Activated naive CD8-positive, alpha-beta T cell treated with anti-CD3 and anti-CD28 coated beads, Interleukin-2, amount 10 ng/mL, durations not matched to agents 7 days and 5 days (primary cell): ENCODE measurements around the gene GFER. TPM values are rescaled to one million over a fixed set of nuclear protein-coding genes. Genes with fewer than 3 reads are reported as not detected.
A peak's percentile ranks its signal among the peaks of the same experiment; 100 is the strongest.

ENCODE experiments used
- ATAC-seq: fragments of 150-1000 bp; cut with Tn5 transposase; one replicate; pipeline ENCODE4 v1.10.0; 2021; ENCODE audit warnings: low read depth, moderate library complexity
- POLR2A ChIA-PET: fragments of 350-600 bp; sonication (Branson Sonifier 250); formaldehyde crosslinking; loops from one replicate; lab custom pipeline; 2021; ENCODE audit warnings: antibody characterized with exemption; lab: Charles Lee
- DNase-seq: peaks from one replicate; pipeline ENCODE4 v3.0.0; 2021
- H3K27ac Mint-ChIP-seq: one replicate; pipeline ENCODE4 v1.8.0; 2022; ENCODE audit warnings: mild to moderate bottlenecking, mixed read lengths
- H3K27me3 Mint-ChIP-seq: one replicate; pipeline ENCODE4 v1.8.0; 2022; ENCODE audit warnings: mild to moderate bottlenecking, moderate library complexity, mixed read lengths
- H3K36me3 Mint-ChIP-seq: one replicate; pipeline ENCODE4 v1.8.0; 2021; ENCODE audit warnings: mild to moderate bottlenecking, mixed read lengths
- H3K4me1 Mint-ChIP-seq: one replicate; pipeline ENCODE4 v1.8.0; 2021; ENCODE audit warnings: mixed read lengths
- H3K4me3 Mint-ChIP-seq: one replicate; pipeline ENCODE4 v1.8.0; 2022; ENCODE audit warnings: mild to moderate bottlenecking, moderate library complexity, mixed read lengths
- H3K9me3 Mint-ChIP-seq: one replicate; pipeline ENCODE4 v1.8.0; 2021; ENCODE audit warnings: mixed read lengths
- total RNA-seq, 2 experiments: library from RNA; stranded (reverse); gene quantifications; one replicate each; pipeline ENCODE4 v1.2.3, GENCODE V29; 2021

The GFER gene
- total RNA-seq, 2 experiments from 2014 or later = 28.8 to 31.9 TPM

DNA sequence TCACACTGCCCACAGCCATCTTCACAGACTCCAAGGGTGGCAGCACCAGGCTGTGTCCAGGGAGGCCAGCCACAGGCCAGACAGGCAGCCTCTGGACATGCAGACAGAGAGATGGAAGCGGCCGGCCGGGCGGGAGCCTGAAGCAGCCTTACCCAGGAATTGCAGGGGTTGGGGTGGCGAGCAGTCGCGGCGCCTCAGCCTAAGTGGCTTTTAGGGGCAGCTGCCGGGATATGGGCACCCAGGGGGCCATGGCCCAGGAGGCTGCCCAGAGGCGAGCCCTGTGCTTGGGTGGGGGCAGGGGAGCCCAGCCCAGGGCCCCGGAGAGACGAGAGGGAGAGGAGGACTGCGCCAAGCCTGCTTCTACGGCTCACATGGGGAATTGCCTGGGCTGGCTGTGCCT lies 41.3 kb downstream of the GFER start:
- peaks cover 34% of the 10 kb centered on the region for H3K27me3 Mint-ChIP-seq
- H3K4me3 Mint-ChIP-seq = peak overlapping the region; percentile 45
- H3K9me3 Mint-ChIP-seq = no peaks in the 10 kb centered on the region
- H3K36me3 Mint-ChIP-seq = no peaks in the 10 kb centered on the region
- no peak overlapping the region for H3K27ac Mint-ChIP-seq
- peaks cover 16% of the 10 kb centered on the region for H3K4me1 Mint-ChIP-seq
- POLR2A ChIA-PET = interaction anchor here (3.0 kb wide), 1 partner anchor 130 kb away, joined by 13 read pairs; the partner anchor contains the start of gene TRAF7
- DNase-seq (no peak), ATAC-seq (no peak)

DNA sequence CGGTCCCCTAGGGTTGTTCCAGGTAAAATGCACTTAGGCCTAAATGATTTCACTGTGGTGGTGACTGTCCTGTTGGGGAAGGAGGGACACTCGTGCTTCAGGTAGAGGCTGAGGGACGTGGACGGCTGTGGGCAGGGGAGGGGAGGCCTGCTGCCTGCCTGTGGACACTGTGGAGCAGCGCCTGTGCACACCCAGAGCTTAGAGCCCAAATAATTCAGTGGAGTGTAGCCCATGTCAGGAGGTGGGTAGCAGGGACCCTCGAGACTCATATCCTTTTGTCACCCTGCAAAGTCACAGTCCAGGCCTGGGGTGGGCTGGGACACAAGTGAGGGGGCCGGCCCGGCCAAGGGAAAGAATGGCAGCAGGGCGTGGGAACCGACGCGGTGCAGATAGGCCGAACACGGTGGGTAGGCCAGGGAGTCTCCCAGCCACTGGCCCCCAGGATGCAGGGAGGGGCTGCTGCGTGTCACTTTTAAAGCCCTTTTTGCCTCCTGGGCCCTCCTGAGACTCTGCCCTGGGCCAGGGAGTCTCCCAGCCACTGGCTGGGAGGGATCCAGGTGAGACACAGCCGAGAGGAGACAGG lies 42.0 kb downstream of the GFER start:
- peaks cover 27% of the 10 kb centered on the region for H3K27me3 Mint-ChIP-seq
- no peaks in the 10 kb centered on the region for H3K36me3 Mint-ChIP-seq
- ATAC-seq = no peak
- peaks cover 15% of the 10 kb centered on the region for H3K4me1 Mint-ChIP-seq
- H3K4me3 Mint-ChIP-seq = peak overlapping the region; percentile 45
- POLR2A ChIA-PET = interaction anchor here (1.3 to 3.0 kb wide), 2 partner anchors 17 to 129 kb away, joined by 3 to 13 read pairs; partner anchors contain the start of genes TRAF7 and ZNF598
- H3K9me3 Mint-ChIP-seq = no peaks in the 10 kb centered on the region
- no peak overlapping the region for H3K27ac Mint-ChIP-seq
- no peak for DNase-seq

- Mint-ChIP-seq H3K4me1 (peaks cover 15% of the 10 kb centered on the region), H3K27me3 (peaks cover 21% of the 10 kb centered on the region), H3K27ac (no peak within 1 kb of the TSS), H3K4me3 (peak within 1 kb of the TSS; percentile 47), H3K36me3 (no peaks in the 10 kb centered on the region), H3K9me3 (no peaks in the 10 kb centered on the region)
- POLR2A ChIA-PET = interaction anchor here (1.0 to 3.0 kb wide), 4 partner anchors 17 to 128 kb away, joined by 3 to 13 read pairs (median 4); partner anchors contain the start of genes NTHL1, TRAF7, TSC2 and ZNF598
- peak; percentile 66 for DNase-seq
- ATAC-seq = peak; percentile 15
Measured at GRCh38 chr16:2026461-2027023, 42.5 kb downstream of the GFER start, which contains the start of gene NHERF2. Gene NHERF2 (plus strand): TSS chr16:2026902. CDS start chr16:2027006, 104 bp downstream.

DNA sequence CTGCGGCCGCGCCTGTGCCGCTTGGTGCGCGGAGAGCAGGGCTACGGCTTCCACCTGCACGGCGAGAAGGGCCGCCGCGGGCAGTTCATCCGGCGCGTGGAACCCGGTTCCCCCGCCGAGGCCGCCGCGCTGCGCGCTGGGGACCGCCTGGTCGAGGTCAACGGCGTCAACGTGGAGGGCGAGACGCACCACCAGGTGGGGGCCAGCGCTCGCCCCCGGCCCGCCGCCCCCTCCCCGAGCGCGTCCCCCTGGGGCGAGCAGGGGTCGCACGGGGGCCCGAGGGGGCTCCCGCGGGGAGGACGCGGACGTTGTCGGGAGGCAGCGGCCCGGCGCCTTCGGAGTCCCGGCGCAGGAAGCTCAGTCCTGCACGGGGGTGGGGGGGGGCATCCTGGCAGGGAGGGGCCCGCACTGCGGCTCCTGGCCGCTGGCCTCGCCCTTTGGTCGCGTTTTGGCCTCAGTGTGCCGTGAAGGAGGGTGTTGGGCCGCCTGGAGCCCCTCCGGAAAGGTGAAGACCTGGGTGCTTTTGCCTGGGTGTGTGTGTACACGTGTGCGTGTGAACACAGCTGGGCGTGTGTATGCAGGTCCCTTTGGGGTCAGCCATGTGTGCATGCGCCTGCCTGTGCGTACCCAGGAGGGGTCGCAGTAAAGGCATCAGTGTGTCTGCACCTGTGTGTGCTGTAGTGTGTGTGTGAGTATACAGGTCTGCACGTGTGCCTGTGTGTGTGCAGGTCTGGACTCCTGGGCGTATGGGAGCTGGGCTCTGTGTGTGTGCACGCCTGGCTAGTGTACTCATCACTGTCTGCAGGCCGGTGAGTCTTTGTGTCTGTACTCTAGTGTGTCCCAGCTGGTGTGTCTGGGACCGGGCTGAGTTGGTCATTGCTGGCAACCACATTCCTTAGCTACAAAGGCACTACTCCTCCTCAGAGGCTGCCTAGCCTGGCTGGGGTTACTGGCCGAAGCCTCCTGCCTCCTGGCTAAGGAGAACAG lies 43.3 kb downstream of the GFER start:
- H3K4me3 Mint-ChIP-seq = peak overlapping the region; percentile 47
- DNase-seq (peak; percentile 60), ATAC-seq (peak; percentile 21)
- peaks cover 15% of the 10 kb centered on the region for H3K4me1 Mint-ChIP-seq
- H3K36me3 Mint-ChIP-seq = no peaks in the 10 kb centered on the region
- no peak overlapping the region for H3K27ac Mint-ChIP-seq
- POLR2A ChIA-PET = interaction anchor here (0.8 to 1.3 kb wide), 4 partner anchors 18 to 128 kb away, joined by 3 to 4 read pairs (median 4); partner anchors contain the start of genes NTHL1, TRAF7, TSC2 and ZNF598
- H3K9me3 Mint-ChIP-seq = no peaks in the 10 kb centered on the region
- peaks cover 14% of the 10 kb centered on the region for H3K27me3 Mint-ChIP-seq

GRCh38 chr16:2028146-2028545 lies 44.2 kb downstream of the GFER start:
- no peaks in the 10 kb centered on the region for H3K36me3 Mint-ChIP-seq
- H3K4me3 Mint-ChIP-seq = no peak overlapping the region
- no peak for ATAC-seq
- no peaks in the 10 kb centered on the region for H3K9me3 Mint-ChIP-seq
- peaks cover 11% of the 10 kb centered on the region for H3K27me3 Mint-ChIP-seq
- H3K27ac Mint-ChIP-seq = no peak overlapping the region
- H3K4me1 Mint-ChIP-seq = peaks cover 8% of the 10 kb centered on the region
- DNase-seq = no peak
- POLR2A ChIA-PET = interaction anchor here (0.8 kb wide), 1 partner anchor 127 kb away, joined by 3 read pairs; the partner anchor contains the start of gene TRAF7

- DNase-seq = no peak
Measured at GRCh38 chr16:2028620-2029220, 44.7 kb downstream of the GFER start.

DNA sequence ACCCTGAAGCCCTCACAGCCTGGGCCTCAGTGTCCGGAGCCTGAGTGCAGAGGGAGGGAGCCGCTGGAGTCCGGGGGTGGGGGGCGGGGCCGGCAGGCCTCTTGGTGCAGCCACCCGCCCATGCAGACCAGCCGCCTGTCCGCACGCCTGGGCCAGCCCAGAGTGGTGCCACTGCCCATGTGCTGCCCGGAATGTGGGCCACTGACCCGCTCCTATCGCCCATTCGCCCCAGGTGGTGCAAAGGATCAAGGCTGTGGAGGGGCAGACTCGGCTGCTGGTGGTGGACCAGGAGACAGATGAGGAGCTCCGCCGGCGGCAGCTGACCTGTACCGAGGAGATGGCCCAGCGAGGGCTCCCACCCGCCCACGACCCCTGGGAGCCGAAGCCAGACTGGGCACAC lies 45.4 kb downstream of the GFER start:
- H3K27me3 Mint-ChIP-seq = peaks cover 11% of the 10 kb centered on the region
- ATAC-seq = no peak
- H3K4me1 Mint-ChIP-seq = peaks cover 3% of the 10 kb centered on the region
- no peaks in the 10 kb centered on the region for H3K9me3 Mint-ChIP-seq
- no peak overlapping the region for H3K27ac Mint-ChIP-seq
- no peaks in the 10 kb centered on the region for H3K36me3 Mint-ChIP-seq
- no peak for DNase-seq
- no peak overlapping the region for H3K4me3 Mint-ChIP-seq
- POLR2A ChIA-PET = no interaction called here

More at GRCh38 chr16:2028620-2029220, 44.7 kb downstream of the GFER start:
- POLR2A ChIA-PET = interaction anchor here (0.8 kb wide), 1 partner anchor 127 kb away, joined by 3 read pairs; the partner anchor contains the start of gene TRAF7
- Mint-ChIP-seq H3K4me3 (no peak overlapping the region), H3K27me3 (peaks cover 11% of the 10 kb centered on the region), H3K9me3 (no peaks in the 10 kb centered on the region), H3K27ac (no peak overlapping the region), H3K36me3 (no peaks in the 10 kb centered on the region), H3K4me1 (peaks cover 7% of the 10 kb centered on the region)
- no peak for ATAC-seq

- H3K36me3 Mint-ChIP-seq = no peaks in the 10 kb centered on the region
- no peak for ATAC-seq
- no peaks in the 10 kb centered on the region for H3K9me3 Mint-ChIP-seq
- peaks cover 8% of the 10 kb centered on the region for H3K27me3 Mint-ChIP-seq
- POLR2A ChIA-PET = no interaction called here
- DNase-seq = no peak
- no peak overlapping the region for H3K4me3 Mint-ChIP-seq
- peaks cover 3% of the 10 kb centered on the region for H3K4me1 Mint-ChIP-seq
- H3K27ac Mint-ChIP-seq = no peak overlapping the region
Measured at GRCh38 chr16:2030036-2030435, 46.0 kb downstream of the GFER start.

DNA sequence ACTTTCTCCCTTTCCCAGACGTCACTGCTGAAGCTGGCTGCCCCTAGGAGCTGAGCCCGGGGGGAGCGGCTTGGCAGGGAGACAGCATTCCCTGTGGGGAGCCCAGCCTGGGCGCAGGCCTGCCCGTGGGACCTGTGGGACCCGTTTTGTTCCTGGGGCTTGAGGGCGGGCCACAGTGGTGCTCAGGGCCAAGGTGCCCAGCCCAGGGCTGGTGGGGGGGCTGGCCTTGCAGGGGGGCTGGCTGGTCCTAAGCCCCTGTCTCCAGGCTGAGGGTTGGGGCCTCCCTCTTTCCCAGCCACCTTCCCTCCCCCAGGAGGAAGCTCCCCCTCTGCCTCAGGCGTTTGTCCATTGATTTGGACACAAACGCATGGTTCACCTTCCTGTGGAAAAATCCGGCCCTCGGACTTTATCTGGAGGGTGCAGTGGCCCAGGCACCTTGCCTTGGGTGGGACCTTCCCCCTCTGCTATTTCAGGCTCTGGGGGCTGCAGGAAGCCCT lies 47.1 kb downstream of the GFER start:
- Mint-ChIP-seq H3K27ac (no peak overlapping the region), H3K9me3 (no peaks in the 10 kb centered on the region), H3K4me3 (no peak overlapping the region), H3K36me3 (no peaks in the 10 kb centered on the region), H3K4me1 (peaks cover 3% of the 10 kb centered on the region), H3K27me3 (peaks cover 4% of the 10 kb centered on the region)
- POLR2A ChIA-PET = interaction anchor here (1.3 kb wide), 1 partner anchor 124 kb away, joined by 4 read pairs; the partner anchor contains the start of gene TRAF7
- ATAC-seq = no peak
- peak; percentile 25 for DNase-seq

- Mint-ChIP-seq H3K9me3 (no peaks in the 10 kb centered on the region), H3K4me3 (no peak overlapping the region), H3K4me1 (peaks cover 3% of the 10 kb centered on the region), H3K27me3 (peaks cover 4% of the 10 kb centered on the region), H3K27ac (no peak overlapping the region), H3K36me3 (no peaks in the 10 kb centered on the region)
- peak; percentile 39 for DNase-seq
- ATAC-seq = no peak
- POLR2A ChIA-PET = interaction anchor here (1.1 to 1.3 kb wide), 3 partner anchors 8 to 123 kb away, joined by 3 to 4 read pairs (median 3); partner anchors contain the start of genes NTHL1, TRAF7 and TSC2
Measured at GRCh38 chr16:2032285-2033056, 48.5 kb downstream of the GFER start.

DNA sequence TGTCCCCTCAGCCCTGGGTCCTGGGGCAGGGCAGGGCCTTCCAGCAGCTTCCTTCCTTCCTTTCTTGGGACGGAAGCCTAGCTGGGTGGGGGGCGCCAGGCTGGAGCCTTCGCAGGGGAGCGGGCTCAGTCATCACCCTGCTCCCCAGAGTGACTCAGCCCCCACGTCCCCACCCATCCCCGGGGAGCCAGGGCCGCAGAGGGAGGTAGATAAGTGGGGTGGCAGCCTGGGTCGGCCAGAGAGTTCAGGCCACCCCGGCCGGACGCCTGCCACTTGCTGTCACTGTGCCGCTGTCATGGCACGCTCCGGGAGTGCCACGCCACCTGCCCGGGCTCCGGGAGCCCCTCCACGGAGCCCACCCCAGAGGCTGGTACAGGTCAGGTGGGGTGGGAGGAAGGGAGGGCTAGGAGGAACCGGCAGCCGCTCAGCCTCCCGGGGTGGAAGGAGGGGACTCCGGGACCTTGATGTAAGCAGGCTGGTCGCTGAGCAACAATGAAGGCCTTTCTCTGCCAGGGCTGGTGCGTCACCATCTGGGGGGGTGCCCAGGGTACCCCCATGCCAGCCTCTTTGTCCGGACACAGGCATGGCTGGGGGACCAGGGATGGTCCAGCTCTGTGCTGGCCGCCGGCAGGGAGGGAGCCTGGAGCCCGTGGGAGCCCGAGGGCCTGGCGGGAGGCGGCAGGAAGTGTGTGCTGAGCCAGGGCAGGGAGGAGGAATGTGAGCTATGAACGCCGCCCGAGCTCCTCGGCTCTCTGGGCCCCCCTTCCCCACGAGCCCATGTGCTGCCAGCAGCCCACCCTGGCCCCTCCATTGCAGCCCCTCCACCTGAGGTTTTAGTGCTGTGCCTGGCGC lies 49.3 kb downstream of the GFER start:
- Mint-ChIP-seq H3K9me3 (no peaks in the 10 kb centered on the region), H3K36me3 (no peaks in the 10 kb centered on the region), H3K27me3 (peaks cover 4% of the 10 kb centered on the region), H3K4me3 (peak overlapping the region; percentile 22), H3K4me1 (no peaks in the 10 kb centered on the region), H3K27ac (peak overlapping the region; percentile 48)
- POLR2A ChIA-PET = interaction anchor here (1.1 kb wide), 1 partner anchor 9 kb away, joined by 3 read pairs; no protein-coding TSS in a partner anchor
- DNase-seq (no peak), ATAC-seq (peak; percentile 30)
